Skeletal muscle satellite cell (primary cell): ENCODE measurements around the gene CISD3.

Experiments
- H3K27me3 ChIP-seq: 2 replicates; pipeline ENCODE4 v1.7.0; 2013; ENCODE audit warnings: low read length; ENCODE audit not compliant: control insufficient read depth, insufficient read depth
- H3K36me3 ChIP-seq: 2 replicates; pipeline ENCODE4 v1.7.0; 2013; ENCODE audit warnings: mild to moderate bottlenecking, control low read depth, low read length; ENCODE audit not compliant: insufficient read depth
- H3K4me1 ChIP-seq: 2 replicates; pipeline ENCODE4 v1.7.0; 2013; ENCODE audit warnings: low read length; ENCODE audit not compliant: control insufficient read depth, insufficient read depth
- H3K4me2 ChIP-seq: 2 replicates; pipeline ENCODE4 v1.7.0; 2013; ENCODE audit warnings: mild to moderate bottlenecking, low read length
- H3K4me3 ChIP-seq: 2 replicates; pipeline ENCODE4 v1.7.0; 2013; ENCODE audit warnings: low read length
- H3K9ac ChIP-seq: 2 replicates; pipeline ENCODE4 v1.7.0; 2013; ENCODE audit warnings: mild to moderate bottlenecking, low read depth, low read length, moderate library complexity
- H3K9me3 ChIP-seq: replicated peaks from 2 replicates; pipeline ENCODE4 v1.7.0; 2013; ENCODE audit warnings: mild to moderate bottlenecking, control low read depth, low read length

CISD3 gene

GRCh38 chr17:38748892-38749222, 18.7 kb downstream of the CISD3 start:
- peaks cover 36% of the 10 kb centered on the region for H3K4me1 ChIP-seq
- no peaks in the 10 kb centered on the region for H3K9me3 ChIP-seq
- peak overlapping the region; percentile 97 for H3K4me2 ChIP-seq
- H3K36me3 ChIP-seq, result peaks cover 2% of the 10 kb centered on the region
- H3K9ac ChIP-seq, result peak overlapping the region; percentile 80
- peak overlapping the region; percentile 96 for H3K4me3 ChIP-seq
- no peaks in the 10 kb centered on the region for H3K27me3 ChIP-seq

- peaks cover 5% of the 10 kb centered on the region for H3K36me3 ChIP-seq
- H3K4me1 ChIP-seq, result peaks cover 38% of the 10 kb centered on the region
- peak overlapping the region; percentile 96 for H3K4me3 ChIP-seq
- H3K4me2 ChIP-seq, result peak overlapping the region; percentile 97
- H3K27me3 ChIP-seq, result no peaks in the 10 kb centered on the region
- H3K9ac ChIP-seq, result peak overlapping the region; percentile 80
- no peaks in the 10 kb centered on the region for H3K9me3 ChIP-seq
Observed at GRCh38 chr17:38749223-38750043, 19.3 kb downstream of the CISD3 start.

GRCh38 chr17:38750044-38750311, 19.8 kb downstream of the CISD3 start:
- Histone ChIP-seq H3K9me3 (no peaks in the 10 kb centered on the region), H3K4me2 (peak overlapping the region; percentile 97), H3K4me3 (peak overlapping the region; percentile 96), H3K27me3 (no peaks in the 10 kb centered on the region), H3K9ac (peak overlapping the region; percentile 80), H3K36me3 (peaks cover 9% of the 10 kb centered on the region), H3K4me1 (peaks cover 38% of the 10 kb centered on the region)

GRCh38 chr17:38750312-38751121, 20.4 kb downstream of the CISD3 start:
- H3K9ac ChIP-seq, result peak overlapping the region; percentile 80
- peak overlapping the region; percentile 96 for H3K4me3 ChIP-seq
- H3K9me3 ChIP-seq, result no peaks in the 10 kb centered on the region
- H3K36me3 ChIP-seq, result peaks cover 9% of the 10 kb centered on the region
- H3K4me1 ChIP-seq, result peaks cover 36% of the 10 kb centered on the region
- peak overlapping the region; percentile 97 for H3K4me2 ChIP-seq
- no peaks in the 10 kb centered on the region for H3K27me3 ChIP-seq

- no peaks in the 10 kb centered on the region for H3K27me3 ChIP-seq
- peaks cover 17% of the 10 kb centered on the region for H3K36me3 ChIP-seq
- H3K9ac ChIP-seq, result no peak overlapping the region
- H3K4me1 ChIP-seq, result peaks cover 28% of the 10 kb centered on the region
- no peaks in the 10 kb centered on the region for H3K9me3 ChIP-seq
- peak overlapping the region; percentile 72 for H3K4me2 ChIP-seq
- H3K4me3 ChIP-seq, result peak overlapping the region; percentile 51
Observed at GRCh38 chr17:38751144-38751807, 21.1 kb downstream of the CISD3 start.

- Histone ChIP-seq H3K9ac (peak overlapping the region; percentile 83), H3K4me1 (peaks cover 23% of the 10 kb centered on the region)
Observed at GRCh38 chr17:38751808-38752307, 21.7 kb downstream of the CISD3 start.

GRCh38 chr17:38752308-38753070, 22.3 kb downstream of the CISD3 start, which contains the start of gene PSMB3:
PSMB3 (plus strand) TSS chr17:38752741; CDS start chr17:38752827, 86 bp downstream.
- Histone ChIP-seq H3K9ac (peak within 1 kb of the TSS; percentile 91), H3K27me3 (no peaks in the 10 kb centered on the region), H3K36me3 (peaks cover 18% of the 10 kb centered on the region), H3K9me3 (no peaks in the 10 kb centered on the region), H3K4me2 (peak within 1 kb of the TSS; percentile 99), H3K4me1 (peaks cover 23% of the 10 kb centered on the region), H3K4me3 (peak within 1 kb of the TSS; percentile 88)

More at GRCh38 chr17:38751808-38752307, 21.7 kb downstream of the CISD3 start:
- Histone ChIP-seq H3K36me3 (peaks cover 18% of the 10 kb centered on the region), H3K4me2 (peak overlapping the region; percentile 99), H3K4me3 (peak overlapping the region; percentile 88), H3K9me3 (no peaks in the 10 kb centered on the region), H3K27me3 (no peaks in the 10 kb centered on the region)

- Histone ChIP-seq H3K36me3 (peaks cover 23% of the 10 kb centered on the region), H3K4me3 (peak overlapping the region; percentile 88), H3K27me3 (no peaks in the 10 kb centered on the region), H3K4me1 (peaks cover 23% of the 10 kb centered on the region), H3K4me2 (peak overlapping the region; percentile 96), H3K9ac (peak overlapping the region; percentile 91), H3K9me3 (no peaks in the 10 kb centered on the region)
Observed at GRCh38 chr17:38753071-38753506, 22.9 kb downstream of the CISD3 start.

GRCh38 chr17:38761612-38762011, 31.5 kb downstream of the CISD3 start:
- H3K27me3 ChIP-seq, result no peaks in the 10 kb centered on the region
- no peak overlapping the region for H3K4me2 ChIP-seq
- no peak overlapping the region for H3K4me3 ChIP-seq
- H3K9me3 ChIP-seq, result no peaks in the 10 kb centered on the region
- peaks cover 69% of the 10 kb centered on the region for H3K36me3 ChIP-seq
- no peak overlapping the region for H3K9ac ChIP-seq
- no peaks in the 10 kb centered on the region for H3K4me1 ChIP-seq

GRCh38 chr17:38762231-38762630, 32.1 kb downstream of the CISD3 start:
- Histone ChIP-seq H3K9ac (no peak overlapping the region), H3K9me3 (no peaks in the 10 kb centered on the region), H3K4me2 (no peak overlapping the region), H3K27me3 (no peaks in the 10 kb centered on the region), H3K4me3 (no peak overlapping the region), H3K36me3 (peaks cover 74% of the 10 kb centered on the region), H3K4me1 (no peaks in the 10 kb centered on the region)
